IMR-90 (cell line): ENCODE data around the gene FRAS1. TPM values are rescaled to one million over a fixed set of nuclear protein-coding genes. Genes with fewer than 3 reads are reported as not detected.

ENCODE experiments used
- ATAC-seq: fragments of 200-7000 bp; cut with Tn5 transposase; 2 replicates; pipeline ENCODE4 v1.9.1; 2020; ENCODE audit warnings: low read depth, mild to moderate bottlenecking, moderate library complexity
- BruUV-seq: library from RNA; stranded (reverse); fragments of 400-500 nt; replicated peaks from 2 replicates; lab custom pipeline; 2021; lab: Mats Ljungman, UMichigan
- CTCF ChIA-PET: fragments of 300-600 bp; formaldehyde crosslinking; extraction: SDS; loops from one replicate; lab custom pipeline; 2021; ENCODE audit warnings: antibody characterized with exemption; lab: Yijun Ruan, JAX
- POLR2A ChIA-PET: fragments of 300-600 bp; sonication (Branson Sonifier 250); formaldehyde crosslinking; loops from one replicate; lab custom pipeline; 2022; ENCODE audit warnings: antibody characterized with exemption; ENCODE audit not compliant: unreplicated experiment; lab: Charles Lee
- DNase-seq: peaks from one replicate; pipeline ENCODE4 v3.0.0; 2013
- H2AFZ ChIP-seq: replicated peaks from 2 replicates; pipeline ENCODE3; 2013; ENCODE audit warnings: low read length, mild to moderate bottlenecking; ENCODE audit not compliant: poor library complexity
- H2AK5ac ChIP-seq: 2 replicates; pipeline ENCODE4 v1.6.1; 2013; ENCODE audit warnings: low read depth, low read length, inconsistent platforms
- H2AK9ac ChIP-seq: replicated peaks from 2 replicates; pipeline ENCODE3; 2013; ENCODE audit warnings: mild to moderate bottlenecking, low read depth, low read length, moderate library complexity; ENCODE audit not compliant: poor library complexity
- H2BK120ac ChIP-seq: 2 replicates; pipeline ENCODE4 v1.6.1; 2013; ENCODE audit warnings: low read depth, low read length, inconsistent platforms
- H2BK15ac ChIP-seq: 3 replicates; pipeline ENCODE4 v1.6.1; 2013; ENCODE audit warnings: low read depth, low read length, inconsistent platforms
- H2BK20ac ChIP-seq: 2 replicates; pipeline ENCODE4 v1.6.1; 2013; ENCODE audit warnings: low read depth, mild to moderate bottlenecking, inconsistent platforms, low read length, moderate library complexity
- H2BK5ac ChIP-seq: 2 replicates; pipeline ENCODE4 v1.6.1; 2013; ENCODE audit warnings: mild to moderate bottlenecking, low read depth, low read length, inconsistent platforms; ENCODE audit not compliant: poor library complexity, severe bottlenecking
- H3K14ac ChIP-seq: replicated peaks from 2 replicates; pipeline ENCODE4 v1.6.1; 2013; ENCODE audit warnings: low read depth, low read length, inconsistent platforms
- H3K18ac ChIP-seq: 2 replicates; pipeline ENCODE4 v1.6.1; 2013; ENCODE audit warnings: low read depth, low read length, control low read depth
- H3K23ac ChIP-seq: 2 replicates; pipeline ENCODE4 v1.6.1; 2013; ENCODE audit warnings: low read depth, low read length, inconsistent platforms
- H3K27ac ChIP-seq: 2 replicates; pipeline ENCODE4 v1.5.1; 2013; ENCODE audit warnings: mild to moderate bottlenecking, control low read depth, low read length; ENCODE audit not compliant: insufficient read depth
- H3K27me3 ChIP-seq: 2 replicates; pipeline ENCODE4 v1.6.1; 2013; ENCODE audit warnings: low read length; ENCODE audit not compliant: control insufficient read depth, insufficient read depth
- H3K36me3 ChIP-seq: 2 replicates; pipeline ENCODE4 v1.6.1; 2013; ENCODE audit warnings: low read length, mixed read lengths; ENCODE audit not compliant: control insufficient read depth, insufficient read depth
- H3K4ac ChIP-seq: 2 replicates; pipeline ENCODE4 v1.6.1; 2013; ENCODE audit warnings: low read depth, low read length, inconsistent platforms
- H3K4me1 ChIP-seq: 2 replicates; pipeline ENCODE4 v1.6.1; 2013; ENCODE audit warnings: low read length, mixed read lengths; ENCODE audit not compliant: control insufficient read depth, insufficient read depth
- H3K4me2 ChIP-seq: 2 replicates; pipeline ENCODE4 v1.6.1; 2013; ENCODE audit warnings: low read depth, mild to moderate bottlenecking, control low read depth, low read length, moderate library complexity
- H3K4me3 ChIP-seq: 2 replicates; pipeline ENCODE4 v1.5.1; 2013; ENCODE audit warnings: low read depth, mild to moderate bottlenecking, control low read depth, low read length, moderate library complexity; ENCODE audit not compliant: insufficient read depth
- H3K56ac ChIP-seq: 2 replicates; pipeline ENCODE4 v1.6.1; 2013; ENCODE audit warnings: low read length, inconsistent platforms; ENCODE audit not compliant: insufficient read depth; ENCODE audit errors: extremely low read depth
- H3K79me1 ChIP-seq, 2 experiments: 2 replicates each; pipeline ENCODE4 v1.6.1; 2013; ENCODE audit warnings: low read length in 2 of 2, inconsistent platforms in 1 of 2, low read depth in 1 of 2
- H3K9ac ChIP-seq: 2 replicates; pipeline ENCODE4 v1.6.1; 2013; ENCODE audit warnings: low read depth, low read length, control low read depth
- H3K9me1 ChIP-seq: 2 replicates; pipeline ENCODE4 v1.6.1; 2013; ENCODE audit warnings: low read length, inconsistent platforms; ENCODE audit not compliant: insufficient read depth
- H3K9me3 ChIP-seq: 2 replicates; pipeline ENCODE4 v1.6.1; 2013; ENCODE audit warnings: low read length; ENCODE audit not compliant: control insufficient read depth, insufficient read depth
- H4K20me1 ChIP-seq: 2 replicates; pipeline ENCODE4 v1.6.1; 2013; ENCODE audit warnings: low read length, inconsistent platforms; ENCODE audit not compliant: insufficient read depth
- H4K5ac ChIP-seq: 2 replicates; pipeline ENCODE4 v1.6.1; 2013; ENCODE audit warnings: mild to moderate bottlenecking, low read depth, low read length, control low read depth
- H4K8ac ChIP-seq, 2 experiments: 2 replicates each; pipeline ENCODE4 v1.6.1; 2013; ENCODE audit warnings: low read depth in 2 of 2, low read length in 2 of 2, control low read depth in 1 of 2, inconsistent platforms in 1 of 2
- H4K91ac ChIP-seq: 2 replicates; pipeline ENCODE4 v1.6.1; 2013; ENCODE audit warnings: low read depth, low read length, inconsistent platforms; ENCODE audit not compliant: insufficient read depth
- CEBPB ChIP-seq: IDR thresholded peaks from 2 replicates; pipeline ENCODE4 v1.6.1; 2012; ENCODE audit warnings: low read depth, low read length, improper control_type of control experiment
- CHD1 ChIP-seq: IDR thresholded peaks from 2 replicates; pipeline ENCODE4 v1.6.1; 2012; ENCODE audit warnings: low read depth, low read length, improper control_type of control experiment
- CTCF ChIP-seq: conservative IDR thresholded peaks from 2 replicates; pipeline ENCODE4 v1.5.1; 2012; ENCODE audit warnings: mild to moderate bottlenecking, low read depth, low read length, improper control_type of control experiment
- ELK1 ChIP-seq: fragments of 150-350 bp; IDR thresholded peaks from 2 replicates; pipeline ENCODE4 v1.6.1; 2016; ENCODE audit warnings: low read depth, mild to moderate bottlenecking, low read length, moderate library complexity, borderline replicate concordance
- FOS ChIP-seq: fragments of 150-350 bp; IDR thresholded peaks from 2 replicates; pipeline ENCODE4 v1.6.1; 2016; ENCODE audit warnings: low read depth, low read length
- MAFK ChIP-seq: IDR thresholded peaks from 2 replicates; pipeline ENCODE4 v1.6.1; 2012; ENCODE audit warnings: low read depth, low read length, improper control_type of control experiment
- MAZ ChIP-seq: IDR thresholded peaks from 2 replicates; pipeline ENCODE4 v1.6.1; 2012; ENCODE audit warnings: low read depth, mild to moderate bottlenecking, low read length, improper control_type of control experiment, moderate library complexity, borderline replicate concordance
- MXI1 ChIP-seq: IDR thresholded peaks from 2 replicates; pipeline ENCODE4 v1.6.1; 2012; ENCODE audit warnings: low read depth, mild to moderate bottlenecking, low read length, moderate library complexity, borderline replicate concordance
- NFE2L2 ChIP-seq: fragments of 150-350 bp; IDR thresholded peaks from 2 replicates; pipeline ENCODE4 v1.6.1; 2016; ENCODE audit warnings: low read depth, mild to moderate bottlenecking, low read length
- RAD21 ChIP-seq: IDR thresholded peaks from 2 replicates; pipeline ENCODE4 v1.6.1; 2012; ENCODE audit warnings: low read length, improper control_type of control experiment
- RCOR1 ChIP-seq: IDR thresholded peaks from 2 replicates; pipeline ENCODE4 v1.6.1; 2012; ENCODE audit warnings: mild to moderate bottlenecking, low read length, improper control_type of control experiment; ENCODE audit not compliant: insufficient replicate concordance
- RFX5 ChIP-seq: IDR thresholded peaks from 2 replicates; pipeline ENCODE4 v1.8.0; 2012; ENCODE audit warnings: low read depth, mild to moderate bottlenecking, low read length, moderate library complexity
- SMC3 ChIP-seq: fragments of 150-350 bp; IDR thresholded peaks from 2 replicates; pipeline ENCODE4 v1.6.1; 2016; ENCODE audit warnings: low read depth, mild to moderate bottlenecking, antibody characterized with exemption, low read length, moderate library complexity
- USF2 ChIP-seq: fragments of 150-350 bp; IDR thresholded peaks from 2 replicates; pipeline ENCODE4 v1.6.1; 2017; ENCODE audit warnings: mild to moderate bottlenecking, antibody characterized with exemption, low read length, low read depth
- dilution Hi-C: fragments of 300-500 bp; cut with HindIII; formaldehyde crosslinking; loops from one replicate; pipeline ENCODE4 v1.14.3; 2018; ENCODE audit warnings: low sequenced_read_pairs; ENCODE audit not compliant: unreplicated experiment
- in situ Hi-C: fragments of 300-500 bp; cut with MboI; formaldehyde crosslinking; loops from 3 replicates; pipeline ENCODE4 v1.14.3; 2019; ENCODE audit warnings: low sequenced_read_pairs, inconsistent platforms, mixed read lengths
- intact Hi-C: fragments of 100-400 bp; cut with micrococcal nuclease; formaldehyde crosslinking; loops from 2 replicates; pipeline ENCODE4 v1.10.0; 2022
- polyA plus RNA-seq, 3 experiments: library from polyadenylated mRNA; depleted of rRNA; stranded (reverse); fragments of >200 nt; gene quantifications; 2 replicates each; pipeline ENCODE4 v1.2.3, GENCODE V29; 2012; ENCODE audit warnings: low replicate concordance in 1 of 3
- total RNA-seq: library from RNA; depleted of rRNA; stranded (reverse); fragments of >200 nt; gene quantifications from 2 replicates; pipeline ENCODE4 v1.2.3, GENCODE V29; 2012

FRAS1 gene
- total and polyA plus RNA-seq, 2 of the 4 experiments (the other 2 are of a cell fraction), result under 0.01 to 0.03 TPM

- no peak overlapping the region for H2BK20ac ChIP-seq
- no peak overlapping the region for H4K91ac ChIP-seq
- H2AFZ ChIP-seq, result no peak overlapping the region
- dilution Hi-C loops, result no loop called here
- no peaks in the 10 kb centered on the region for H3K79me1 ChIP-seq
- no peaks in the 10 kb centered on the region for H3K4me1 ChIP-seq
- H3K27me3 ChIP-seq, result no peaks in the 10 kb centered on the region; the same call in 1 of the 2 replicates
- no peaks in the 10 kb centered on the region for H3K36me3 ChIP-seq
- H2BK15ac ChIP-seq, result no peak overlapping the region
- H2AK5ac ChIP-seq, result no peak overlapping the region
- peaks cover under 1% of the 10 kb centered on the region; the same call in 1 of the 2 replicates for H3K9me1 ChIP-seq
- H3K56ac ChIP-seq, result no peak overlapping the region
- no peak overlapping the region for H3K18ac ChIP-seq
- no peak overlapping the region for H3K14ac ChIP-seq
- H3K23ac ChIP-seq, result no peak overlapping the region
- ATAC-seq, result no peak
- no peak overlapping the region for H3K4ac ChIP-seq
- in situ Hi-C loops, result no loop called here
- BruUV-seq, result no TSS peak
- H4K8ac ChIP-seq, result no peak overlapping the region
- H4K5ac ChIP-seq, result no peak overlapping the region
- H3K9ac ChIP-seq, result no peak overlapping the region
- TF ChIP-seq RFX5 (no peak), CHD1 (no peak), CTCF (no peak), FOS (no peak), RAD21 (no peak), USF2 (no peak), SMC3 (no peak), MAZ (no peak), CEBPB (no peak), RCOR1 (no peak), MXI1 (no peak), NFE2L2 (no peak), ELK1 (no peak), MAFK (no peak)
- H2AK9ac ChIP-seq, result no peak overlapping the region
- ChIA-PET POLR2A (no interaction called here), CTCF (no interaction called here)
- no peaks in the 10 kb centered on the region for H4K20me1 ChIP-seq
- H3K9me3 ChIP-seq, result no peaks in the 10 kb centered on the region
- H3K4me3 ChIP-seq, result no peak overlapping the region
- H2BK5ac ChIP-seq, result no peak overlapping the region
- no peak overlapping the region for H2BK120ac ChIP-seq
- DNase-seq, result no peak
- no peak overlapping the region for H3K27ac ChIP-seq
- H3K4me2 ChIP-seq, result no peak overlapping the region
- intact Hi-C loops, result no loop called here
These were observed 436.6 kb downstream of the FRAS1 start for GRCh38 chr4:78493731-78494130.
